ENCODE measurements around the gene SMIM41.
"Not testable (repeated sequence)": the region's sequence is repeated elsewhere in the genome, so short reads cannot be mapped to it uniquely, and the experiment has no call there.

SMIM41 gene

DNA sequence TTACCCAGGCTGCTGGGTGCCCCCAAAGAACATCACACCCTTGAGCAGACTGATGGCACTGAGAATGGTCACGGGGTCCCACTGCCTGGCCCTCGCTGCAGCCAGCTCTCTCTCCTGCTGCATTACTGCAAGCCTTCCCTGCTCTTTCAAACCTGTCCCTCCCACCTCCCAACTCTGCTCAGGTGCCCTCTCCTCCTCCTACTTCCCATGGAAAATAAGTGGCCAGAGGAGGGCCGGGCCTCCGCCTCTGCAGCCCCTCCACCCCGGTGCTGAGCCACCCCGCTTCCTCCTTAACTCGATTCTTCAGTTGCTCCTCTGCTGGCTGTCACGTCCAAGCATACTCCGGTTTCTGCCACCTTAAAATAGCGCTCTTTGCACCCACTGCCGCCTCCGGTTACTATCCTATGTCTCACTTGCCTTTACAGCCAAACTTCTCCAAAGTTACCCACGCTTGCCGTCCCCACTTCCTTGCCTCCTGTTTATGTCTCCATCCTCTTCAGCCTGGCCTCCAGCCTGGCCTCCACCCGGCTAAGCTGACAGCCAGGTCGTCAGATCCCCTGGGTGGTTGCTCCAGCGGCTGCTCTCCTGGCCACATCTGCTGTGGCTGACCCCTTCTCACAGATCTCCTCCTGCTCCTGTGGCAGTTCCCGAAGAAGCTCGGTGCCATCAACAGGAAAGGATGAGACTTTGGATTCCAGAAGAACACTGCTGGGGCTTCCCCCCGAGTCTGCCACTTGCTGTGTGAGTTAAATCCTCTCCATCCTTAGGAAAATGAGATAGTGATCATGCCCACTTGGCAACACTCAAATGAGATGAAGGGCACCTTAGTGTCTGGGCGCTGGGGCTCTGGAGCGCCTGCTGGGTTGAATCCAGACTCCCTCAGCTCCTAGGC lies 7.7 kb downstream of the SMIM41 start:
- no peak for DNase-seq

GRCh38 chr12:52087961-52088820 lies 8.7 kb downstream of the SMIM41 start:
- no peak for DNase-seq

DNA sequence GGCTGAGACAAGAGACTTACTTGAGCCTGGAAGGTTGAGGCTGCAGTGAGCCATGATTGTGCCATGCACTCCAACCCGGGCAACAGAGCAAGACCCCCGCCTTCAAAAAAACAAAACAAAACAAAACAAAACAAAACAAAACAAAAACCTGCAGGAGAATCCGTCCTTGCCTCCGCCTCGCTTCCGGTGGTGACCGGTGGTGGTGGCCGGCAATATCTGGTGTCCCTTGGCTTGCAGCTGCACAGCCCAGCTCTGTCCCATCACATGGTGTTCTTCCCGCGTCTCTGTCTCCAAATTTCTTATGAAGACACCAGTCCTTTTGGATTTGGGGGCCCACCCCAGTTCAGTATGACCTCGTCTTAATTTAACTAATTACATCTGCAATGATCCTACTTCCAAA lies 10.0 kb downstream of the SMIM41 start:
- no peak for DNase-seq

DNA sequence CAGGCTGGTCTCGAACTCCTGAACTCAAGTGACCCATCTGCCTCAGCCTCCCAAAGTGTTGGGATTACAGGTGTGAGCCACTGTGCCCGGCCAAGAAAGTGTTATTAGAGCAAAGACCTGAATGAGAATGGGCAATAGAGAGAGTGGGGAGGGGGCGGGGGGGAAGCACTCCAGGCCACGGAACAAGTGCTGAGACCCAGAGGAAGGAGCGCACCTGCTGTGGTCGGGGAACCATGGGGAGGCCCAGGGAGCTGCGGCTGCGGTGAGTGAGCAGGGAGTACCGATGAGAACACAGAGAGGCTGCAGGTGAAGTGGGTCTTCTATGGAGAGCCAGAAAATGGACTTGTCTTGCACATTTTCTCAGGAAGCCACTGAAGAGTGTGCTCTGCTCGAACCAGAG lies 10.8 kb downstream of the SMIM41 start:
- DNase-seq, result no peak

- DNase-seq, result no peak
Measured at GRCh38 chr12:52091061-52091460, 11.6 kb downstream of the SMIM41 start.

- DNase-seq, result no peak
Measured at GRCh38 chr12:52091869-52092268, 12.4 kb downstream of the SMIM41 start.

DNA sequence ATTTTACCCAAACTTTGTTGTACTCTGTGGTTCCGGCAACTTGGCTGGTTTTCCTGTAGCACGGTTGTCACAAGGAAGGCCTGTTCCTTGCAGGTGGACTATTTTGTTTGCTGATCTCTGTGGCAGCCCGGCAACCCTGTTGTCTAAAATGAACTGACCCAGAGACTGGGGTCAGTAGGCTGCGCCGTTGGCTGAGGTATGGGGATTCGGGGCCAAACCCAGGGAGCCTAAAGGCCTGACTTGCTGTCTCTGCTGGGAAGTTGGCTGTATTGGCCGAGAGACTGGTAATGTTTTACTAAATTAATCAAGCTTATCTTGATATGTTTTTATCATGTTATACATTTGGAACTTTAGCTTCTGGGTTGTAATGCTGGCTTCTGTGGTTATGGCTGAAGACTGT lies 13.8 kb downstream of the SMIM41 start:
- no peak for DNase-seq

GRCh38 chr12:52096332-52097044 lies 17.0 kb downstream of the SMIM41 start:
- no peak for DNase-seq

DNA sequence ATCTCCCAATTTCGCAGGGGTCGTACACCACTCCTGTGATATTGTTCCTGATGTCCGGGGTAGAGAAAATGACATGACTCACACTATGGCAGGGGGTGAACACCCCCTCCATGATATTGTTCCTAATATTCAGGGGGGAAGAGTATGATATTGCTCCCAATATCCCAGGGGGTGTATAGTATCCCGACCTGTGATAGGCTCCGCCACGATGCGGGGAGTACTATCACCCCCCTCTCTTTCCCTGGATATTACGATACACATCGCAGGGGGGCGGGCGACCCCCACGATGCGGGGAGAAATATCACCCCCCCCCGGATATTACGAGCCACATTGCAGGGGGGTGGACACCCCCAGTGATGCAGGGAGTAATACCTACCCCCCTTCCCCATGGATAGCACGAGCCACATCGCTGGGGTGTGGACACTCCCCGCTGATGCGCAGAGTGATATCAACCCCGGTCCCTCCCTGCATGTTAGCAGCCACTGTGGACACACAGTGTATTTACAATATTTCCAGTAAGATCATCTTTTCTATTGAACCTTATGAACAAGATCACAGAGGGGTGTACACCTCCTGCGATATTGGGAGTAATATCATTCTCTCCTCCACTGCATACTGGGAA lies 17.7 kb downstream of the SMIM41 start:
- DNase-seq, result no peak

- DNase-seq, result not testable (repeated sequence)
Measured at GRCh38 chr12:52104431-52105089, 25.1 kb downstream of the SMIM41 start.

GRCh38 chr12:52116222-52117125 lies 37.0 kb downstream of the SMIM41 start:
- not testable (repeated sequence) for DNase-seq

DNA sequence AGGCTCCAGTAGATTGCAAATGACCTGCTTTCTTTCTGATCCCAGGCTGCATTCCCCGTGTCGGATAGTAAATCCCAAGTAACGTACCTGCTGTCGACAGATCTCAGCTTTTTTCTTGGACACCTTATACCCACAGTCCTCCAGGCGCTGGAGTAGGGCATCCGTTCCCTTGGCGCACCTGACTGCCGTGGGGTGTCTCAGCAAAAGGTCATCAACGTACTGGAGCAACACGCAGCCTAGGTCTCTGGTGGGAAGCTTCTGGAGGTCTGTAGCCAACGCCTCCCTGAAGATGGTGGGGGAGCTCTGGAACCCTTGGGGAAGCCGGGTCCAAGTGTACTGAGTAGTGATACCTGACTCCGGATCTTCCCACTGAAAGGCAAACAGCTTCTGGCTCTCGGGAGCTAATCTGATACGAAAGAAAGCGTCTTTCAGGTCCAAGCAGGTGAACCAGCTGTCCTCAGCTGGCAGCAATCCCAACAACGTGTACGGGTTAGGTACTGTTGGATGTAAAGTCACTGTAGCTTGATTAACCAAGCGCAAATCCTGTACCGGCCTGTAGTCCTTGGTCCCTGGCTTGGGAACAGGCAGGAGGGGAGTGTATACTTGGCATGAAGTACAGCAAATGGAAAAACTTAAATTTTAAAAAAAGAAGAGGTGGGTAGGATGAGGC lies 38.4 kb downstream of the SMIM41 start:
- not testable (repeated sequence) for DNase-seq

- DNase-seq, result no peak
Measured at GRCh38 chr12:52119398-52120254, 40.1 kb downstream of the SMIM41 start.

- DNase-seq, result no peak
Measured at GRCh38 chr12:52120951-52121823, 41.7 kb downstream of the SMIM41 start.

DNA sequence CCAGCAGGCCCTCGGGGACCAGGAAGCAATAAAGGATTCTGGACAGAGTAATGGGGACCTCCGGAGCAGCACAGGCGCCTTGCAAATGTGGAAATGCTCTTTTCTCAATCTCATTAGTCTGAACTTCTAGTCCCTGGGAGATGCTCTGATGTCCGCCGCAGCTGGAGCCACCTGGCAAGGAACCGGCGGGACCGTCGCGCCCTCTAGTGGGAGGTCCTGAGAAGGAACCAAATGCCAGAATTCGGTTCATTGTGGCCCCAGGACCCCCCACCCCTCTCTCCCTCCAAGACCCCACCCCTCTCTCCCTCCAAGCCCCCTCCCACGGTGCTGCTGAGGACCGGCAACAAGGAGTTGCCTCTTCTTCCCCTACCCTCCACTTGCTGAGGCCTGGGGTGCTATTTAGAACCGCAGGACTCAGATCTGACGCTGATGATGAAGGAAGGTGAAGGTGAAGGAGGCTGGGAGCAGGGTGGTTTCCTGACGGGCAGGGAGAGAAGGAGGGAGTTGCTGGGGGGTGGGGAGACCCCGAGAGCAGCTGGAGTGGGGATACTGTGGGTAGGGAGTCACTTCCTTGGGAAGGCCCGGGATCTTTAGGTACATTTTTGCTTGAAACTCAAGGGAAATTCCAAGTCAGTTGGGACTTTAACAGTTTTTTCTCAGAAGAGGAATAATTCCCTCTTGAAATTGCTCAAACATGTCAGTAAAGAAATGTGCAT lies 42.5 kb downstream of the SMIM41 start:
- DNase-seq, result peak; percentile 38

DNA sequence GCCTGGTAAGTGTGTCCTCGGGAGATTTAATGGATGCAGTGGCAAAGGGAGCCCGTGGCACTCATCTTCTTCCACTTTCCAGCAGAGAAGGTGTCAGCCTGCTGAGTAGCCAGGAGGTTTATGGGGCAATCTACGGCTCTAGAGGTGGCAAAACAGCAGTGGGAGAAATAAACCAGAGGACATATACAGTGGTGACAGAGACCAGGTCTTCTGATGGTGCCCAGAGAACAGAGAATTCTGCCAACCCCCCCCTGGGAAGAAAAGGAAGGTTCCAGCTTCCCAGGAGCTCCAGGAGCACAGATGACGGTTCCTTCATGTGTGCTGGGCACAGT lies 43.0 kb downstream of the SMIM41 start:
- DNase-seq, result no peak

GRCh38 chr12:52122904-52123303 lies 43.4 kb downstream of the SMIM41 start:
- no peak for DNase-seq

Data from NK-92 treated with Interleukin-12 subunit alpha and Interleukin-12 subunit beta, amount 100 ng/mL, for 24 hours (cell line).